Esophagus squamous epithelium (tissue), 4 donors: Measurements from ENCODE around the gene ALG5.

Source experiments
- POLR2A ChIP-seq, 4 donors: fragments of 450-650 bp; IDR thresholded peaks; one replicate each; pipeline ENCODE4 v1.6.1; 2017; ENCODE audit warnings: antibody characterized with exemption in 4 of 4, mild to moderate bottlenecking in 4 of 4, moderate library complexity in 3 of 4
- TF ChIP-seq, protein P1 (sequence below), 6 experiments: fragments of 450-650 bp in 4 of 6; fragments of 200-600 bp in 2 of 6; sonication (generic) in 2 of 6; IDR thresholded peaks; one replicate each; pipeline ENCODE4 v1.5.1; 2016 to 2019; ENCODE audit warnings: antibody characterized with exemption in 6 of 6, mild to moderate bottlenecking in 4 of 6, moderate library complexity in 4 of 6

DNA sequence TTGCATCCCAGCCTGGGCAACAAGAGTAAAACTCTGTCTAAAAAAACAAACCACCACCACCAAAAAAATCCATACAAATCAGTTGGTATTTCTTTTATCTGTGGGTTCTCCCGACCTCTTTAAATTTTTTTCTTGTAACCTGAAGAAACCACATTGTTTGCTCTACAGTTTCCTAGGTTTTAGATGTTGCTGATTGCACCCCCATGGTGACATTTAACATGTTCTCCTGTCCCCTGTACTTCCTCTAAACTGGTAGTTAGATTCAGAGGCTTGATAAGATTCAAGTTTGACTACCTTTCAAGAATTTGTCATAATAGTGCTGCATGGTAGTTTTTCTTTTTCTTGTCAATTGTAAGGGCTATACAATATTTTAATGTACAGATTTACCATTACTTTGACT lies 24.0 kb downstream of the ALG5 start:
- TF ChIP-seq, protein P1, sequence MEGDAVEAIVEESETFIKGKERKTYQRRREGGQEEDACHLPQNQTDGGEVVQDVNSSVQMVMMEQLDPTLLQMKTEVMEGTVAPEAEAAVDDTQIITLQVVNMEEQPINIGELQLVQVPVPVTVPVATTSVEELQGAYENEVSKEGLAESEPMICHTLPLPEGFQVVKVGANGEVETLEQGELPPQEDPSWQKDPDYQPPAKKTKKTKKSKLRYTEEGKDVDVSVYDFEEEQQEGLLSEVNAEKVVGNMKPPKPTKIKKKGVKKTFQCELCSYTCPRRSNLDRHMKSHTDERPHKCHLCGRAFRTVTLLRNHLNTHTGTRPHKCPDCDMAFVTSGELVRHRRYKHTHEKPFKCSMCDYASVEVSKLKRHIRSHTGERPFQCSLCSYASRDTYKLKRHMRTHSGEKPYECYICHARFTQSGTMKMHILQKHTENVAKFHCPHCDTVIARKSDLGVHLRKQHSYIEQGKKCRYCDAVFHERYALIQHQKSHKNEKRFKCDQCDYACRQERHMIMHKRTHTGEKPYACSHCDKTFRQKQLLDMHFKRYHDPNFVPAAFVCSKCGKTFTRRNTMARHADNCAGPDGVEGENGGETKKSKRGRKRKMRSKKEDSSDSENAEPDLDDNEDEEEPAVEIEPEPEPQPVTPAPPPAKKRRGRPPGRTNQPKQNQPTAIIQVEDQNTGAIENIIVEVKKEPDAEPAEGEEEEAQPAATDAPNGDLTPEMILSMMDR (IDR thresholded peaks at IDR 0.05): no peak
- no peak for TF ChIP-seq POLR2A (IDR thresholded peaks at IDR 0.05)
